ENCODE results near the gene KCNIP3. TPM values are rescaled to one million over a fixed set of nuclear protein-coding genes. Genes with fewer than 3 reads are reported as not detected.
"Not testable (repeated sequence)": the region's sequence is repeated elsewhere in the genome, so short reads cannot be mapped to it uniquely, and the experiment has no call there.

KCNIP3 gene
- total RNA-seq, 1 donor from 2014 or later: 6.0 TPM

DNA sequence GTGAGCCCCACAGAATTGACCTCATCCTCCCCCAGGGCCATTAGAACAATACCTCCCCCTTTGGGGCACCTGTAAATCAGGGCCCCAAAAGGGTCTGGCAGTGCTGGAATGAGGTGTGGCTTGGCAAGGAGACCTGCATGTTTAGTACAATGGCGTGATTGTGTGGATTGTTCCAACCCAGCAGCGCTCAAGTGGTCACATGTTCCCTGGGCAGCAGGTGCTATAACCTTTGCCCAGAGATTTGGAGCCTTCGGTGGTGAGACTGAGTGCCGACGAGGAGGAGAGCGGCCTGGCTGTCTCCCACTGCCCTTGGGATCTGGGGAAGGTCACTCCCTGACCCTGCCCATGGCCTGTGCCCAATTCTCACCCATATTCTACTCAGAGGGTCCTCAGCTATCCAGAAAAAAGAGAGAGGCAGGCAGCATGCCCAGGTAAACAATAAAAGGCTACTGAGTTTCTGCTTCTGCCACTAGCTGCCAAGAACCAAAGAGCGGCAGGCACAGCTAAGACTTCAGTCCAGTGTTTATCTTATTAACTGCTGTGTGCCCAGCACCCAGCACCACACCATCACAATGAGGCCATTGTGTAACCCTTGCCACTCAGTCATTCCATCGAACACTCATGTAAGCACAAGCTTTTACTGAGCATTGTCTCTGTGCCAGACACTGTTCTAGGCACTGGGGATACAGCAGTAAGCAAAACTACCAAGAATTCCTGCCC lies 132.8 kb downstream of the KCNIP3 start:
- H3K4me1 Mint-ChIP-seq (ENCODE audit: low read depth); H3K27ac Mint-ChIP-seq (ENCODE audit: unreplicated experiment); H3K36me3 Mint-ChIP-seq (ENCODE audit: low read depth); H3K9me3 Mint-ChIP-seq (ENCODE audit: low read depth); H3K4me3 Mint-ChIP-seq (ENCODE audit: unreplicated experiment); DNase-seq (ENCODE audit: low spot score); H3K27me3 Mint-ChIP-seq (ENCODE audit: low read depth): not testable (repeated sequence)

DNA sequence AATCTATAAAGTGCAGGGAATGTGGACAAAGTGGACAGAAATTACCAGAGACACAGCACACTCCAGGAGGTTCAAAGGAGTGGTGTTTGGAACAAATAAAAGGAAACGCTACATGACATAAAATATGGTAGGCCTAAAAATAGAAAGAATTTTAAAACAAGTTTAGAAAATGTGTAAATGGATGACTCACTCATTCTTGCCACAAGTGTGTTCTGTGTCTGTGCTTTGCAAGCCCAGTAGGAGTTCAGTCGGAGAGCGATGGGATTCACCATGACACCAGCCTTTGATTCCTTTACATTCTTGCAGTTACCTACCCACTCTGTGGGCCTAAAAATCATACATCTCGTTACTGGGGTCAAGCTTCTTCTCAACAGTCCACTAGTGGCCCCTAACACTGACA lies 136.2 kb downstream of the KCNIP3 start:
- H3K36me3 Mint-ChIP-seq (ENCODE audit: low read depth); H3K27ac Mint-ChIP-seq (ENCODE audit: unreplicated experiment); H3K4me3 Mint-ChIP-seq (ENCODE audit: unreplicated experiment); H3K4me1 Mint-ChIP-seq (ENCODE audit: low read depth); H3K9me3 Mint-ChIP-seq (ENCODE audit: low read depth); H3K27me3 Mint-ChIP-seq (ENCODE audit: low read depth); DNase-seq (ENCODE audit: low spot score): not testable (repeated sequence)

DNA sequence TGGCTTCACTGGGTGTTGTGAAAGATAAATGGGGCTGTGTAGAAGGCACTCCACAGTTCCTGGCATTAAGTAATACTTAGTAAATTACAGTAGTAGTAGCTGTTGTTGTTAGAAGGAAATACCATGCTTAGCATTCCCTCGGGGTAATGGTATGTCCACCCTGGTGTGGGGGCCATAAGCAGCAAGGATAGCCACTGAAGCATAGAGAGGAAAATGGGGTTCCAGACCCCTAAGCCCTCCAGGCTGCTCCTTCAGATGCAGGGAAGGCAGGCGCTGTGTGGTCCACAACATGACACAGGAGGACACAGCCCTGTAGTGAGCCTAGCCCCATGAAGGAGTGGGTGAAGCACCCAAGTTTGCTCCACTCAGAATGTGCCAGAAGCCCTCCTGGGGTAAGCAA lies 136.8 kb downstream of the KCNIP3 start:
- not testable (repeated sequence) for H3K9me3 Mint-ChIP-seq (ENCODE audit: low read depth); H3K27me3 Mint-ChIP-seq (ENCODE audit: low read depth); H3K27ac Mint-ChIP-seq (ENCODE audit: unreplicated experiment); H3K4me3 Mint-ChIP-seq (ENCODE audit: unreplicated experiment); H3K36me3 Mint-ChIP-seq (ENCODE audit: low read depth); DNase-seq (ENCODE audit: low spot score); H3K4me1 Mint-ChIP-seq (ENCODE audit: low read depth)

DNA sequence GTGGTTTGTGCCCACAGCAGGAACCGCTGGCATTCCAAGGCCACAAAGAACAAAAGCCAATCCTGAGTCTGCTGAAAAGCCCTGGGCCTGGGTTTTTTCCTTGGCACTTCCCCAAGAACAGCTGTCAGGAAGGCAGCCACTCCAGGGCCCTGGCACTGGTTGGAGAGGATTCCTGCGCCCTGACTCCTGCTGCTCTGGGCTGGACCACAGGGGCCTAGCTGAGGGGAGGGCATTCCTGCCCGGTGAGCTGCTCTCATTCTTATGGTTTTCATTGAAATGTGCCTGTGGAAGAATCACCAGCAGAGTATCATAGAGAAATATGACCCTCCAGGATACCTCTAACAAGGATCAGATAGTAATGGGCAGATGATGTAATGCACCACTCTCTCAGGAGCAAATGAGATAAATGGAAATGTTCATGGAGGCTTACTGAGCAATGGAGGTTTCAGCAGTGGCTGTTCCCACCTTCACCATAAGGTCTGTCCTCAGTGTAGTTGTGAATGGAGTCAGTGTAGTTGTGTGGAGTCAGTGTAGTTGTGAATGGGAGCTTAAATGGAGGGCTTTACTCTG lies 137.4 kb downstream of the KCNIP3 start:
- not testable (repeated sequence) for H3K27me3 Mint-ChIP-seq (ENCODE audit: low read depth); H3K36me3 Mint-ChIP-seq (ENCODE audit: low read depth); H3K9me3 Mint-ChIP-seq (ENCODE audit: low read depth); H3K4me3 Mint-ChIP-seq (ENCODE audit: unreplicated experiment); H3K4me1 Mint-ChIP-seq (ENCODE audit: low read depth)
- peak overlapping the region; percentile 79 for H3K27ac Mint-ChIP-seq (ENCODE audit: unreplicated experiment)
- peak; percentile 93 for DNase-seq (ENCODE audit: low spot score)

DNA sequence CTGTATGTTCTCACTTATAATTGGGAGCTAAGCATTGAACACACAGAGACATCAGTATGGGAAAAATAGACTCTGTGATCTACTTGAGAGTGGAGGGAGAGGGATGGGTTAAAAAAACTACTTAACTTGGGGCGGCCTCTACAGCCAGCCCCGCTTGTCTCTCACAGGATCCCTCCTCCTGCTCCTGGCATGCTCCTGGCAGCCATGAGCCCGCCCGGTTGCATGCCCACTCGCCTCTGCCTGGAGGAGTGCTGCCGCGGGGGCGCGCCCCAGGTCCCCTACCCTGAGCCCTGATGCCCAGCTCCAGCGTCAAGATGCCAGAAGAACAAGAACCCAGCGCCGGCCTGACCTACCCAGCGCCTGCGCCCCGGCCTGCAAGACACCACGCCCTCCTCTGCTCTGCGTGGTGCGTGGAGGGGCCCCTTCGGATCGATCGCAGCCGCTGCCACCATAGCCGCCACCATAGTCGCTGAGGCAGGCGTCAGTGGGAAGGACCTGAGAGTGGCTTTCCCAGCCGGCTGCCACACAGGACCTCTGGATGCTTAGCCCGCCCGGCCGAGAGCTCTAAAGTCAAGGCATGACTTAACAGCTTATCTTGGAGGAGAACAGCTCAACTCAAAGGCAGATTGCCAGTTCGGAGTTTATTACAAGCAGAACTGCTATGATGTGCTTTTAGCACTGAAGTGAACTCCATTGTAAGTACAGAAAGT lies 138.2 kb downstream of the KCNIP3 start:
- not testable (repeated sequence) for H3K27me3 Mint-ChIP-seq (ENCODE audit: low read depth); DNase-seq (ENCODE audit: low spot score); H3K9me3 Mint-ChIP-seq (ENCODE audit: low read depth); H3K4me1 Mint-ChIP-seq (ENCODE audit: low read depth); H3K36me3 Mint-ChIP-seq (ENCODE audit: low read depth); H3K4me3 Mint-ChIP-seq (ENCODE audit: unreplicated experiment); H3K27ac Mint-ChIP-seq (ENCODE audit: unreplicated experiment)

Other genes starting within 250 kb of the KCNIP3 start
- gene MRPS5, start 175.5 kb upstream of the KCNIP3 start, total RNA-seq: 32.9 to 42.4 TPM (median 33.6 TPM) in 3 replicates
- 12.1 to 16.3 TPM (median 14.3 TPM) in 3 replicates for gene ZNF514, start 137.5 kb upstream of the KCNIP3 start, total RNA-seq
- gene ZNF2, start 131.5 kb upstream of the KCNIP3 start, total RNA-seq: 4.5 to 8.0 TPM (median 5.0 TPM) in 3 replicates
- gene ZNF892, start 89.8 kb upstream of the KCNIP3 start, total RNA-seq: 4.7 to 6.0 TPM (median 4.8 TPM) in 3 replicates
- 1.5 to 1.7 TPM (median 1.7 TPM) in 3 replicates for gene PROM2, start 22.9 kb upstream of the KCNIP3 start, total RNA-seq
- gene FAHD2A, start 105.4 kb downstream of the KCNIP3 start, total RNA-seq: 23.9 to 30.4 TPM (median 27.4 TPM) in 3 replicates
- gene TRIM43B, start 187.4 kb downstream of the KCNIP3 start, total RNA-seq: not detected in 3 replicates

All from chondrocyte (in vitro differentiated cells).